ENCODE data around the gene SLC4A9.

SLC4A9 gene

GRCh38 chr5:140360101-140360500 lies at the start of gene SLC4A9:
SLC4A9 (plus strand) TSS chr5:140360194; CDS start chr5:140360237, 43 bp downstream.
- DNase-seq: no peak

- DNase-seq: no peak
Measured at GRCh38 chr5:140310434-140310833, 49.6 kb upstream of the SLC4A9 start.

- no peak for DNase-seq
Measured at GRCh38 chr5:140311011-140311467, 49.0 kb upstream of the SLC4A9 start.

- no peak for DNase-seq
Measured at GRCh38 chr5:140312067-140312790, 47.8 kb upstream of the SLC4A9 start.

- DNase-seq: no peak
Measured at GRCh38 chr5:140312791-140313189, 47.2 kb upstream of the SLC4A9 start.

- no peak for DNase-seq
Measured at GRCh38 chr5:140317859-140318258, 42.1 kb upstream of the SLC4A9 start.

- no peak for DNase-seq
Measured at GRCh38 chr5:140318792-140319191, 41.2 kb upstream of the SLC4A9 start.

GRCh38 chr5:140319833-140320232 lies 40.2 kb upstream of the SLC4A9 start:
- DNase-seq: no peak

GRCh38 chr5:140321796-140322195 lies 38.2 kb upstream of the SLC4A9 start:
- no peak for DNase-seq

GRCh38 chr5:140322751-140323731 lies 37.0 kb upstream of the SLC4A9 start:
- peak; percentile 33 for DNase-seq

- DNase-seq: no peak
Measured at GRCh38 chr5:140324041-140324600, 35.9 kb upstream of the SLC4A9 start.

- no peak for DNase-seq
Measured at GRCh38 chr5:140324617-140325241, 35.3 kb upstream of the SLC4A9 start.

- no peak for DNase-seq
Measured at GRCh38 chr5:140325486-140325885, 34.5 kb upstream of the SLC4A9 start.

- no peak for DNase-seq
Measured at GRCh38 chr5:140327589-140327988, 32.4 kb upstream of the SLC4A9 start.

GRCh38 chr5:140328036-140328764 lies 31.8 kb upstream of the SLC4A9 start:
- DNase-seq: no peak

- DNase-seq: no peak
Measured at GRCh38 chr5:140329739-140330481, 30.1 kb upstream of the SLC4A9 start.

GRCh38 chr5:140331638-140332037 lies 28.4 kb upstream of the SLC4A9 start:
- DNase-seq: no peak

GRCh38 chr5:140336388-140336787 lies 23.6 kb upstream of the SLC4A9 start:
- DNase-seq: no peak

- DNase-seq: no peak
Measured at GRCh38 chr5:140337880-140338279, 22.1 kb upstream of the SLC4A9 start.

- no peak for DNase-seq
Measured at GRCh38 chr5:140338336-140338735, 21.7 kb upstream of the SLC4A9 start.

- DNase-seq: no peak
Measured at GRCh38 chr5:140338908-140339307, 21.1 kb upstream of the SLC4A9 start.

GRCh38 chr5:140339636-140340035 lies 20.4 kb upstream of the SLC4A9 start:
- no peak for DNase-seq

All from NCI-H1092 (cell line).